Astrocyte of the spinal cord (primary cell): ENCODE data around the gene MGAM2.

Source experiments
- DNase-seq: peaks from one replicate; pipeline ENCODE4 v3.0.0; 2011; ENCODE audit warnings: low read depth, low spot score
- H3K4me3 ChIP-seq: 2 replicates; pipeline ENCODE4 v1.5.1; 2011; ENCODE audit warnings: low read depth, mild to moderate bottlenecking, low read length, moderate library complexity
- in situ Hi-C: cut with HindIII; loops from 2 replicates; pipeline ENCODE4 v1.10.0; 2017; ENCODE audit warnings: low sequenced_read_pairs
- TF ChIP-seq, protein P1 (sequence below): IDR thresholded peaks from 2 replicates; pipeline ENCODE4 v1.5.1; 2012; ENCODE audit warnings: low read depth, mild to moderate bottlenecking, low read length, inconsistent platforms

Gene MGAM2

DNA sequence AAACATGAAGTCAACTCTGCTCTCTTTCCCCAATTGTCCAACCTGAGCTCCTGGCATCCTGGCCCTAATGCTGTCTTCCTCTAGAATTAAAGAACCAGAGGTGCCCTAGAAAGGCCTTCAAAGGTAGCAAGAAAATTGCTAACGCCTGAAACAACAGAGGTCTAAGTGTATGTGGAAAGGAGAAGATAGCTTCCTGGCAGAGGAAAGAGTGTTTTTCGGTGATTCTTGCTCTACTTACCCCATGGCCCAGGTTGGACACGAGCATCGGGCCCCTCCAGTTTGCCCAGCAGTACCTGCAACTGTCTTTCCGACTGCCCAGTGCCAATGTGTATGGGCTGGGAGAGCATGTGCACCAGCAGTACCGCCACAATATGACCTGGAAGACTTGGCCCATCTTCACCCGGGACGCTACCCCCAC is 22.2 kb downstream of the MGAM2 start:
- H3K4me3 ChIP-seq = no peak overlapping the region
- DNase-seq = no peak
- in situ Hi-C loops = no loop called here
- TF ChIP-seq, protein P1, sequence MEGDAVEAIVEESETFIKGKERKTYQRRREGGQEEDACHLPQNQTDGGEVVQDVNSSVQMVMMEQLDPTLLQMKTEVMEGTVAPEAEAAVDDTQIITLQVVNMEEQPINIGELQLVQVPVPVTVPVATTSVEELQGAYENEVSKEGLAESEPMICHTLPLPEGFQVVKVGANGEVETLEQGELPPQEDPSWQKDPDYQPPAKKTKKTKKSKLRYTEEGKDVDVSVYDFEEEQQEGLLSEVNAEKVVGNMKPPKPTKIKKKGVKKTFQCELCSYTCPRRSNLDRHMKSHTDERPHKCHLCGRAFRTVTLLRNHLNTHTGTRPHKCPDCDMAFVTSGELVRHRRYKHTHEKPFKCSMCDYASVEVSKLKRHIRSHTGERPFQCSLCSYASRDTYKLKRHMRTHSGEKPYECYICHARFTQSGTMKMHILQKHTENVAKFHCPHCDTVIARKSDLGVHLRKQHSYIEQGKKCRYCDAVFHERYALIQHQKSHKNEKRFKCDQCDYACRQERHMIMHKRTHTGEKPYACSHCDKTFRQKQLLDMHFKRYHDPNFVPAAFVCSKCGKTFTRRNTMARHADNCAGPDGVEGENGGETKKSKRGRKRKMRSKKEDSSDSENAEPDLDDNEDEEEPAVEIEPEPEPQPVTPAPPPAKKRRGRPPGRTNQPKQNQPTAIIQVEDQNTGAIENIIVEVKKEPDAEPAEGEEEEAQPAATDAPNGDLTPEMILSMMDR = no peak

DNA sequence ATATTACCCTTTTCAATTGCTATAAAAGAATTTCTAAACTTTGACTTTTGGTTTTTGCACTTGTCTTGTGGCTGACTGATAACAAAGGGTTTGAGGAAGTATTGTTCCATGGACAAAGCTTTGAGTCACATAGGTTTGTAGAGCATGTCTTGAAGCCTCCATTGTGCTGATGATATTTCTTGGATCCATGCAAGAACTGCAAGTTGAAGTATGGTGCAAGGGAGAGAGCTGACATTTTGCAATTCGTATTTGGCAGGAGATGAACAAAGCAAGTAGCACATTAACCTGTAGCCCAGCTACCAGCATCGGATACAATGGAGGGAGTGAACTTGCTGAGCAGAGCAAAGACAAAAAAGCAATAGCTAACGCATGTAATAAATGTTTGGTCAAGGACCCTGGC is 23.4 kb downstream of the MGAM2 start:
- H3K4me3 ChIP-seq = no peak overlapping the region
- TF ChIP-seq, protein P1 = no peak
- DNase-seq = no peak
- in situ Hi-C loops = no loop called here

DNA sequence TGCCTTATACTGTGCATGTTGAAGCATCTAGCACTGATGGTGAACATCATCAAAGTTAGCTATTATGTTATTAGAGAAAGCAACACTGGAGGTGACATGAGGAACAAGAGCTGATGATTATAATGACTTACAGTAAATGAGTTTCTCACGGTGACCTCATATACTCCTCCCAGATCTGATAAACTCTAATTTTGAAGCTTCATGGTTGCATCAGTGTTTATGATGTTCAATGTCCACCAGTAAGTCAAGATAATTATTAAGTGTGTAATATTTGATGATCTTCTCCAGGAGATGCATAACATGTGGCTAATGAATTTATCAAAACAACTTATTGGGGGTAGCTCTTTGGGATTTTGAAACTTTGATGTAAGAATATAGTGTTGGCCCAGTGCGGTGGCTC is 27.5 kb downstream of the MGAM2 start:
- DNase-seq = no peak
- no peak overlapping the region for H3K4me3 ChIP-seq
- TF ChIP-seq, protein P1 = no peak
- in situ Hi-C loops = no loop called here

DNA sequence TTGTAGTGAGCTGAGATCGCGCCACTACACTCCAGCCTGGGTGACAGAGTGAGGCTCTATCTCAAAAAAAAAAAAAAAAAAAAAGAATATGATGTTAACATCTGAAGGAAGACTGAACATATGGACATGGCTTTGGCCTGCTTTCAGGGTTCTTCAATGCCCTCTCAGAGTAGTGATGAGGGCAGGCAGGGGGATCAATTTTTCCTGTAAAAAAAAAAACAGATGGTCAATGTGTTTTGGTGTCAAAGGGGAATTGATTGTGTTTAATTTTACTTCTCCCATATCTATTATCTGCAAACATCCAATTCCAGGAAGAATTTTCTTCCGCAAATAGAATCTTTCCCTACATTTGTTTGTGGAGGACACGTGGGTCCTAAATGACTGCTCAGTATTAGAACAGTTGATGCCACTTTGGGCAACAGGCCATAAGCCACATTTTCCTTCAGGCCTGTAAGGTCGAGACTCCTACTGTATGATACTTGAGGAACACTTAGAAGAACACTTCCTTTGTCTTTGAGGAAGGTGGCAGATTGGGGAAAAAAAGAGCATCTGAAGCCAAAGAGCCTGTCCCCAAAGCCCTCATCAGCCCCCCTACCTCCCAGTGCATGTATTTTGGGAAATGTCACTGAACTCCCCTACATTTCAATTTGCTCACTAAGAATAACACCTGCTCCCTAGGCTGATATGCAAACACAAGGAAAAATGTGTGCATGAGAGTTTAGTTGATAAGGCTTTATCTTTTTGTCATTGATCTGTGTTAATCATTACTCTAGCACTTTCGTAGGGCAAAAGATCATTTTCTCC is 28.3 kb downstream of the MGAM2 start:
- DNase-seq = no peak
- H3K4me3 ChIP-seq = no peak overlapping the region
- in situ Hi-C loops = no loop called here
- TF ChIP-seq, protein P1 = no peak

DNA sequence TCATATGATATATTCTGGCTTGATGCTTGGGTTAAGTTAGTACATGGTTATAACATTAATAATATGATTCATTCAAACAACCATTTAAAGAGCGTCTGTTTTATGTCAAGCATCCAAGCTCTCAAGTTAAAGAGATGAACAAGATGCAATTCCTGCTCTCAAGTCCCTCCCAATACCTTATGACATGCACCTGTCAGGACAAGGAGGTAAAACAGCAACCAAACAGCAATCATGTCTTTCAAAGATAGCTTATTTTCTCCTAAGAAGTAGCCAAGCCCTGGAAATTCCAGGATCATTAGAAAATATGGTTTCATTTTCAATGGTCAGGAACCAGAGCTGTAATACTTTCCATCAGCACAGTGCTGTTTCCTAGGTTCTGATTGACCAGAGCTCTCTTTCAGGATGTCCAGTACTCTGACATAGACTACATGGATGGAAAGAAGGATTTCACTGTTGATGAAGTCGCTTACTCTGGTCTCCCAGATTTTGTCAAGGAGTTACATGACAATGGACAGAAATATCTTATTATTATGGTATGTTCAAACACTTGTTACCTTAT is 29.0 kb downstream of the MGAM2 start:
- in situ Hi-C loops = no loop called here
- TF ChIP-seq, protein P1 = no peak

DNA sequence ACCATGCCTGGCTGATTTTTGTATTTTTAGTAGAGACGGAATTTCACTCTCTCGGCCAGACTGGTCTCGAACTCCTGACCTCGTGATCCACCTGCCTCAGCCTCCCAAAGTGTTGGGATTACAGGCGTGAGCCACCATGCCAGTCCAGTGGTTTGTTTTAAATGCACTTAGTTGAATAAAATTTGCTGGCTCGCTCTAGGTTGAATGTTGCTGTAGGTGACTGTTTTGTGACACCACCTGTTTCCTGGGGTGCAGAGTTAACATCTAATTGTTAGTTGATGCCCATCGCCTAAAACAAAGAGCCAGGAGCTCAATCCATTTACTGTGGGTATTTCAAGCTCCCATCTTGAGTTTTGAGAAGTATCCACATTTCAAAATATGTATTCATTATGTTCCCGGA is 31.2 kb downstream of the MGAM2 start:
- in situ Hi-C loops = no loop called here
- H3K4me3 ChIP-seq = no peak overlapping the region
- DNase-seq = no peak
- TF ChIP-seq, protein P1 = no peak

More for the DNA sequence above, 29.0 kb downstream of the MGAM2 start:
- DNase-seq = no peak
- no peak overlapping the region for H3K4me3 ChIP-seq
